Middle frontal gyrus (tissue), 1 donor: ENCODE results near the gene HIPK1.
"Not testable (repeated sequence)": the region's sequence is repeated elsewhere in the genome, so short reads cannot be mapped to it uniquely, and the experiment has no call there.

Experiments used
- DNase-seq: peaks from one replicate; pipeline ENCODE4 v3.0.0-alpha.2; 2015; ENCODE audit warnings: low spot score; ENCODE audit errors: extremely low spot score

HIPK1 gene

GRCh38 chr1:114009393-114009792 is 80.3 kb downstream of the HIPK1 start:
- DNase-seq = no peak

GRCh38 chr1:114010433-114011184 is 81.5 kb downstream of the HIPK1 start:
- no peak for DNase-seq

- no peak for DNase-seq
Observed at GRCh38 chr1:114011796-114012195, 82.7 kb downstream of the HIPK1 start.

GRCh38 chr1:114015075-114015474 is 86.0 kb downstream of the HIPK1 start:
- no peak for DNase-seq

GRCh38 chr1:114019724-114020123 is 90.6 kb downstream of the HIPK1 start:
- not testable (repeated sequence) for DNase-seq

- no peak for DNase-seq
Observed at GRCh38 chr1:114021665-114022099, 92.6 kb downstream of the HIPK1 start.

GRCh38 chr1:114022877-114023276 is 93.8 kb downstream of the HIPK1 start:
- DNase-seq = no peak

GRCh38 chr1:114023377-114023776 is 94.3 kb downstream of the HIPK1 start:
- DNase-seq = no peak

- DNase-seq = no peak
Observed at GRCh38 chr1:114024049-114024448, 94.9 kb downstream of the HIPK1 start.

- no peak for DNase-seq
Observed at GRCh38 chr1:114025609-114026401, 96.7 kb downstream of the HIPK1 start.

- no peak for DNase-seq
Observed at GRCh38 chr1:114026797-114027196, 97.7 kb downstream of the HIPK1 start.
